ENCODE measurements around the gene XAB2.
A peak's percentile ranks its signal among the peaks of the same experiment; 100 is the strongest.

Gene XAB2

DNA sequence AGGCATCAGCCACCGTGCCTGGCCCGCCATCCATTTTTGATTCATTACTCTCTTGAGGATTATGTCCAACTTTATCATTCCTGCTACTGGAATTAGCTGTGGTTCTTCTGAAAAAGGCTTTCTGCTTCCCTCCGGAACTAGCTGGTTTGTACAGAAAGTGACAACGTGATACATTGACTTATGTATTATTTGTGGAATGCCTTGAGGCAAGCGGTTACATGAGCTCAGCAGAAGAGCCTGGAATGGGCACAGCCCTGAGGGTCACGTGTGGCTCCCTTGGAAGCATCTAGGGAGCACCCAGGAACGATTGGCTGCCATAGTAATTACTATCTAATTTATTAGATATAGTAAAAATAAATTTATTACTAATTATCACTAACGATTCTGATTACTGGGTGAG lies 25.1 kb upstream of the XAB2 start:
- TF ChIP-seq, protein P1, sequence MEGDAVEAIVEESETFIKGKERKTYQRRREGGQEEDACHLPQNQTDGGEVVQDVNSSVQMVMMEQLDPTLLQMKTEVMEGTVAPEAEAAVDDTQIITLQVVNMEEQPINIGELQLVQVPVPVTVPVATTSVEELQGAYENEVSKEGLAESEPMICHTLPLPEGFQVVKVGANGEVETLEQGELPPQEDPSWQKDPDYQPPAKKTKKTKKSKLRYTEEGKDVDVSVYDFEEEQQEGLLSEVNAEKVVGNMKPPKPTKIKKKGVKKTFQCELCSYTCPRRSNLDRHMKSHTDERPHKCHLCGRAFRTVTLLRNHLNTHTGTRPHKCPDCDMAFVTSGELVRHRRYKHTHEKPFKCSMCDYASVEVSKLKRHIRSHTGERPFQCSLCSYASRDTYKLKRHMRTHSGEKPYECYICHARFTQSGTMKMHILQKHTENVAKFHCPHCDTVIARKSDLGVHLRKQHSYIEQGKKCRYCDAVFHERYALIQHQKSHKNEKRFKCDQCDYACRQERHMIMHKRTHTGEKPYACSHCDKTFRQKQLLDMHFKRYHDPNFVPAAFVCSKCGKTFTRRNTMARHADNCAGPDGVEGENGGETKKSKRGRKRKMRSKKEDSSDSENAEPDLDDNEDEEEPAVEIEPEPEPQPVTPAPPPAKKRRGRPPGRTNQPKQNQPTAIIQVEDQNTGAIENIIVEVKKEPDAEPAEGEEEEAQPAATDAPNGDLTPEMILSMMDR (conservative IDR thresholded peaks at IDR 0.05; ENCODE audit: low read depth), result no peak

DNA sequence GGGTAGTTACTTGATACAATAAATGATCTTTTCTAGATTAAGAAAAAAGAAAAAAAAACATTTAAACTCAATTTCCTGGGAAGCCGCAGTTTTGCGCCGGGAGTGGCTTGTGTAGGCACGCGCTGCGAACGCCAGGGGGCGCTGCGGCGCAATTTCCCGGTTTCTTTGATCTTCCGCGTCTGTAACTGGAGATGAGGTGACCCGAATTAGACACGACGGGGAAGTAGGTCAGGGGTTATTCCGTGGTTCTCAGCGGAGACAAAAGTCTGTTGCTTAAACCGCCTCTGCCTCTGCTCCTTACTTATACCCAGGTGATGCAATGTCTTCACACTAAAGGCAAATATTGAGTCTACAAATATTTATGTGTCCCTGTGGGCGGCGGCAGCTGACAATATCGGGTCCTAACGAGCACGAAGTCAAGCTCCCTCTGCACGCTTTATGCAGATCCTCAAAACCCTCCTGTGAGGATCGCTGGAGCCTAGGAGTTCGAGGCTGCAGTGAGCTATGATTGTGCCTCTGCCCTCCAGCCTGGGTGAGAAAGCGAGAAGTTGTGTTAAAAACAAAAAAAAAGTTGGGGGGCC lies 22.8 kb upstream of the XAB2 start:
- peak; percentile 78 for DNase-seq (ENCODE audit: low spot score)
- ChIA-PET POLR2A (ENCODE audit: low non-redundant PET) (no interaction called here), CTCF (interaction anchor here (0.8 to 1.6 kb wide), 2 partner anchors 14 to 1056 kb away, joined by 3 to 4 read pairs; no protein-coding TSS in a partner anchor)
- TF ChIP-seq, protein P1 (conservative IDR thresholded peaks at IDR 0.05; ENCODE audit: low read depth), result peak; percentile 94
- H3K27ac ChIP-seq, result peak overlapping the region; percentile 44

More for the DNA sequence above, 25.1 kb upstream of the XAB2 start:
- no peak overlapping the region for H3K27ac ChIP-seq
- peak; percentile 33 for DNase-seq (ENCODE audit: low spot score)
- ChIA-PET POLR2A (ENCODE audit: low non-redundant PET) (no interaction called here), CTCF (interaction anchor here (0.5 kb wide), 1 partner anchor 10 kb away, joined by 3 read pairs; no protein-coding TSS in a partner anchor)

DNA sequence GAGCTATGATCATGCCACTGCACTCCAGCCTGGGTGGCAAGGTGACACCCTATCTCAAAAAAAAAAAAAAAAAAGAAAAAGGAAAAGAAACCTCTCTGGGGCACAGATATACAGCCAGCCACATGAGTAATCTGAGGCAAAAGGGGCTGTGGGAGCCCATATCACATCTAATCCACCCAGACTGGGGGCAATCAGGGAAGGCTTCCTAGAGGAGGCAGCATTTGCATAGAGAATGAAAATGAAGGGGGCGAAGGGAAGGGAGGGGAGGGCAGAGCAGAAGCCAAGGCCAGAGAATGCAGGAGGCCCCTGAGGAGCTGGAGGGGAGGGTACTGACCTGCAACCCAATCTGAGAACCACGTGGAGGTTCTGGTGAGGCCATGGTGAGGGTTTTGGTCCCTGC lies 20.8 kb upstream of the XAB2 start:
- TF ChIP-seq, protein P1 (conservative IDR thresholded peaks at IDR 0.05; ENCODE audit: low read depth), result no peak
- H3K27ac ChIP-seq, result no peak overlapping the region
- ChIA-PET CTCF (no interaction called here), POLR2A (ENCODE audit: low non-redundant PET) (interaction anchor here (0.6 kb wide), 1 partner anchor 253 kb away, joined by 5 read pairs; no protein-coding TSS in a partner anchor)
- DNase-seq (ENCODE audit: low spot score), result no peak

DNA sequence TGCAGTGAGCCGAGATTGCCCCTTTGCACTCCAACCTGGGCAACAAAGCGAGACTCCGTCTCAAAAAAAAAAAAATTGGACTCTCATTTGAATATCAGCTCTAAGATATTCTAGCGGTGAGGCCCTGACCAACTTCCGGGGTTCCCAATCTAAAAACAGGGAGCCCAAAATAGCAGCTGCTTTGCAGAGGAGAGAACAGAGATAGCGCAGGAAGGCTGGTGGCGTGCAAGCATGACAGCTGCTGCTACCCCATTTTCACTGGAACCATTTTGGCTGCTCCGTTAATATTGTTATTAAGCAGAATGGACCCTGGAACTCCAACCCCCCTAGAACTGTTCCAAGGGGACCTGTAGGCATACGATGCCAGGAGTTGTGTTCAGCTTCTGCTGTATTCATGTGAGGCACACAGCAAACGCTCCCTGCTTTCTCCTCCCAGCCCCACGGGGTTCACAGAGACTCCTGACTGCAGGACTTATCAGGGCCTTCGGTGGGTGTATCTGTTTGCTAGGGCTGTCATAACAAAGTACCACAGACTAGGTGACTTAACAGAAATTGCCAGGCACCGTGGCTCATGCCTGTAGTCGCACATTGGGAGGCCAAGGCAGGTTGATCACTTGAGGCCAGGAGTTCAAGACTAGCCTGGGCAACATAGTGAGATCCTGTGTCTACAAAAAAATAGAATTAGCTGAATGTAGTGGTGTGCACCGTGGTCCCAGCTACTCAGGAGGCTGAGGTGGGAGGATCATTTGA lies 19.1 kb upstream of the XAB2 start:
- DNase-seq (ENCODE audit: low spot score), result no peak
- TF ChIP-seq, protein P1 (conservative IDR thresholded peaks at IDR 0.05; ENCODE audit: low read depth), result no peak
- H3K27ac ChIP-seq, result no peak overlapping the region
- POLR2A ChIA-PET (ENCODE audit: low non-redundant PET), result interaction anchor here (0.6 kb wide), 1 partner anchor 146 kb away, joined by 3 read pairs; no protein-coding TSS in a partner anchor
- CTCF ChIA-PET, result no interaction called here

DNA sequence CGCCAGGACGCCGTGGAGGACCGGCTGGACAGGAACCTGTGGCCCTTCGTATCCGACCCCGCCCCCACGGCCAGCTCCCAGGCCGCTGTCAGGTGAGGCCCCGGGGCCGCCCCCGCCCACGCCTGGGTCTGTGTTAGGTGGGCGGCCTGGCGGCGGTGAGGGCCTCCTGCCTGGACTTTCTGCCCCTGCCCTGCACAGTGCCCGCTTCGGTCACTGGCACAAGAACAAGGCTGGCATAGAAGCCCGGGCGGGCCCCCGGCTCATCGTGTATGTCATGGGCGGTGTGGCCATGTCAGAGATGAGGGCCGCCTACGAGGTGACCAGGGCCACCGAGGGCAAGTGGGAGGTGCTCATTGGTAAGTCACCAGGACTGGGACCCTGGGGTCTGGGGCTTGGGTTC lies 17.8 kb upstream of the XAB2 start:
- TF ChIP-seq, protein P1 (conservative IDR thresholded peaks at IDR 0.05; ENCODE audit: low read depth), result no peak
- no peak overlapping the region for H3K27ac ChIP-seq
- no peak for DNase-seq (ENCODE audit: low spot score)
- ChIA-PET POLR2A (ENCODE audit: low non-redundant PET) (no interaction called here), CTCF (no interaction called here)

DNA sequence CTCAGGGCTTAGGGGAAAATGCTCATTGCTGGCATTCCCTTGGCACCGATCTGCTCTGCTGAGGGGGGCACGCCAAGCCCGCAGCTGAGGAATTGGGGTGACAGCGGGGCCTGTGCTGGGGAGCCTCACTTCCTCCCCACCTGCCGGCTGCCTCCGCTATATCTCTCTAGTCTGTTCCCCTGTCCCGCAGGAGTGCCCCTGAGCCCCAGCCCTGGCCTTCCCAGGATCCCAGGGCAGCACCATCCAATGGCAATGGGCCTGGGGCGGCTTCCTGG lies 17.0 kb upstream of the XAB2 start:
- TF ChIP-seq, protein P1 (conservative IDR thresholded peaks at IDR 0.05; ENCODE audit: low read depth), result no peak
- ChIA-PET POLR2A (ENCODE audit: low non-redundant PET) (no interaction called here), CTCF (no interaction called here)
- no peak overlapping the region for H3K27ac ChIP-seq
- DNase-seq (ENCODE audit: low spot score), result no peak

All from RWPE1 (cell line).